ENCODE results near the gene SIX4. TPM values are rescaled to one million over a fixed set of nuclear protein-coding genes. Genes with fewer than 3 reads are reported as not detected.

Gene SIX4
- total and polyA plus RNA-seq, 2 donors (not counting 1 experiment from before 2014, with no cell fraction given) = not detected

- Histone ChIP-seq H3K27me3 (replicated peaks in 1 of 4; ENCODE audit: control extremely low read depth in 1 of 4, control insufficient read depth in 3 of 4, insufficient read depth in 4 of 4, low read length in 3 of 4) (peaks cover 0 to 6% (median 0%) of the 10 kb centered on the region in 4 experiments), H3K9me3 (ENCODE audit: control extremely low read depth in 1 of 3, control insufficient read depth in 2 of 3, insufficient read depth in 1 of 3, low read length in 2 of 3) (peaks cover 2 to 11% (median 3%) of the 10 kb centered on the region in 3 donors), H3K9ac (ENCODE audit: low read length) (no peak overlapping the region), H3K27ac (ENCODE audit: low read length in 2 of 2) (no peak overlapping the region), H2AFZ (ENCODE audit: insufficient read depth, low read depth, low read length, poor library complexity, severe bottlenecking) (no peak overlapping the region), H3K4me1 (ENCODE audit: control insufficient read depth in 2 of 2, insufficient read depth in 2 of 2, low read length in 2 of 2) (no peaks in the 10 kb centered on the region), H3K79me2 (ENCODE audit: control insufficient read depth, insufficient read depth, low read length) (no peaks in the 10 kb centered on the region), H4K20me1 (ENCODE audit: control insufficient read depth, insufficient read depth, low read length, poor library complexity, severe bottlenecking) (no peaks in the 10 kb centered on the region), H3K4me3 (ENCODE audit: control extremely low read depth in 1 of 5, extremely low read depth in 1 of 5, insufficient read depth in 1 of 5, low read depth in 2 of 5, low read length in 4 of 5) (no peak overlapping the region), H3K36me3 (replicated peaks in 1 of 2; ENCODE audit: control extremely low read depth in 1 of 2, control insufficient read depth in 1 of 2, extremely low read depth in 1 of 2, insufficient read depth in 2 of 2, low read length in 1 of 2) (no peaks in the 10 kb centered on the region), H3K4me2 (replicated peaks; ENCODE audit: low read depth, low read length, poor library complexity, severe bottlenecking) (no peak overlapping the region)
- WGBS (ENCODE audit: insufficient coverage) = no CpG with 5 or more reads among the region's 4 CpGs
- intact Hi-C loops (cut with micrococcal nuclease) = no loop called here
- Mint-ChIP-seq H3K9me3 (ENCODE audit: insufficient read depth) (peaks cover 2% of the 10 kb centered on the region), H3K4me1 (no peaks in the 10 kb centered on the region), H3K4me3 (no peak overlapping the region), H3K27me3 (peaks cover 9% of the 10 kb centered on the region), H3K27ac (no peak overlapping the region)
- ChIA-PET POLR2A (no interaction called here), CTCF (no interaction called here)
- TF ChIP-seq CTCF (IDR thresholded peaks at IDR 0.05) = no peak
- ATAC-seq (ENCODE audit: low read depth) (no peak), DNase-seq (no peak)
These were observed 28.8 kb downstream of the SIX4 start for GRCh38 chr14:60695327-60695726.

- no peak overlapping the region for H2AFZ ChIP-seq (ENCODE audit: insufficient read depth, low read depth, low read length, poor library complexity, severe bottlenecking)
- H3K27me3 Mint-ChIP-seq = peaks cover 7% of the 10 kb centered on the region
- no peak overlapping the region for H3K27ac ChIP-seq (ENCODE audit: low read length in 2 of 2)
- no peaks in the 10 kb centered on the region for H3K79me2 ChIP-seq (ENCODE audit: control insufficient read depth, insufficient read depth, low read length)
- H3K9ac ChIP-seq (ENCODE audit: low read length) = no peak overlapping the region
- ATAC-seq (ENCODE audit: low read depth) (no peak), DNase-seq (no peak)
- no peak overlapping the region for H3K4me2 ChIP-seq (replicated peaks; ENCODE audit: low read depth, low read length, poor library complexity, severe bottlenecking)
- no peaks in the 10 kb centered on the region for H3K4me1 ChIP-seq (ENCODE audit: control insufficient read depth in 2 of 2, insufficient read depth in 2 of 2, low read length in 2 of 2)
- no peaks in the 10 kb centered on the region for H4K20me1 ChIP-seq (ENCODE audit: control insufficient read depth, insufficient read depth, low read length, poor library complexity, severe bottlenecking)
- ChIA-PET POLR2A (no interaction called here), CTCF (no interaction called here)
- TF ChIP-seq EZH2 (IDR thresholded peaks at IDR 0.05; ENCODE audit: borderline replicate concordance, insufficient read depth, low read depth, low read length, poor library complexity, severe bottlenecking) (no peak), CTCF (IDR thresholded peaks at IDR 0.05) (no peak)
- no peak overlapping the region for H3K4me3 Mint-ChIP-seq
- H3K4me3 ChIP-seq (ENCODE audit: control extremely low read depth in 1 of 5, extremely low read depth in 1 of 5, insufficient read depth in 1 of 5, low read depth in 2 of 5, low read length in 4 of 5) = no peak overlapping the region
- intact Hi-C loops (cut with micrococcal nuclease) = no loop called here
- no peaks in the 10 kb centered on the region for H3K36me3 ChIP-seq (replicated peaks in 1 of 2; ENCODE audit: control extremely low read depth in 1 of 2, control insufficient read depth in 1 of 2, extremely low read depth in 1 of 2, insufficient read depth in 2 of 2, low read length in 1 of 2)
- H3K27me3 ChIP-seq (replicated peaks in 1 of 4; ENCODE audit: control extremely low read depth in 1 of 4, control insufficient read depth in 3 of 4, insufficient read depth in 4 of 4, low read length in 3 of 4) = no peaks in the 10 kb centered on the region
- no peak overlapping the region for H3K27ac Mint-ChIP-seq
- H3K9me3 ChIP-seq (ENCODE audit: control extremely low read depth in 1 of 3, control insufficient read depth in 2 of 3, insufficient read depth in 1 of 3, low read length in 2 of 3) = no peaks in the 10 kb centered on the region
- 86% methylated on average over 1 of the region's 3 CpGs for WGBS (ENCODE audit: insufficient coverage)
- no peaks in the 10 kb centered on the region for H3K4me1 Mint-ChIP-seq
- no peaks in the 10 kb centered on the region for H3K9me3 Mint-ChIP-seq (ENCODE audit: insufficient read depth)
These were observed 32.6 kb downstream of the SIX4 start for GRCh38 chr14:60691383-60692113.

All from B cell (primary cell).